Dermis blood vessel endothelial cell (primary cell): ENCODE results near the gene ROBO2. TPM values are rescaled to one million over a fixed set of nuclear protein-coding genes. Genes with fewer than 3 reads are reported as not detected.
A peak's percentile ranks its signal among the peaks of the same experiment; 100 is the strongest.

Source experiments
- DNase-seq: peaks from one replicate; pipeline ENCODE4 v3.0.0; 2010
- total RNA-seq: library from RNA; depleted of rRNA; stranded (reverse); fragments of >200 nt; gene quantifications from 2 replicates; pipeline ENCODE4 v1.2.3, GENCODE V29; 2014

The ROBO2 gene
- not detected in 2 replicates for total RNA-seq

- DNase-seq, result peak; percentile 10
Measured at GRCh38 chr3:77039606-77040171, at the start of gene ROBO2. Gene ROBO2, plus strand, starts transcription at chr3:77040099. Its CDS starts 687 bp downstream, at chr3:77040786.

- no peak for DNase-seq
Measured at GRCh38 chr3:76990606-76991005, 49.3 kb upstream of the ROBO2 start.

GRCh38 chr3:76991165-76991564 lies 48.7 kb upstream of the ROBO2 start:
- no peak for DNase-seq

GRCh38 chr3:76997733-76998132 lies 42.2 kb upstream of the ROBO2 start:
- DNase-seq, result no peak

GRCh38 chr3:76998555-76998954 lies 41.3 kb upstream of the ROBO2 start:
- DNase-seq, result no peak

GRCh38 chr3:77001062-77001701 lies 38.7 kb upstream of the ROBO2 start:
- no peak for DNase-seq

- DNase-seq, result no peak
Measured at GRCh38 chr3:77014226-77014625, 25.7 kb upstream of the ROBO2 start.

- no peak for DNase-seq
Measured at GRCh38 chr3:77025471-77025870, 14.4 kb upstream of the ROBO2 start.

- no peak for DNase-seq
Measured at GRCh38 chr3:77026904-77027634, 12.8 kb upstream of the ROBO2 start.

- no peak for DNase-seq
Measured at GRCh38 chr3:77028005-77028404, 11.9 kb upstream of the ROBO2 start.

- DNase-seq, result peak; percentile 83
Measured at GRCh38 chr3:77038468-77038929, 1.4 kb upstream of the ROBO2 start.

GRCh38 chr3:77038930-77039605 lies 831 bp upstream of the ROBO2 start:
- peak; percentile 5 for DNase-seq

- DNase-seq, result peak; percentile 0
Measured at GRCh38 chr3:77040216-77040615, 317 bp downstream of the ROBO2 start.

GRCh38 chr3:77040926-77041722 lies 1.2 kb downstream of the ROBO2 start:
- DNase-seq, result no peak

GRCh38 chr3:77041811-77042210 lies 1.9 kb downstream of the ROBO2 start:
- DNase-seq, result no peak

- DNase-seq, result no peak
Measured at GRCh38 chr3:77042343-77042742, 2.4 kb downstream of the ROBO2 start.

GRCh38 chr3:77042882-77043281 lies 3.0 kb downstream of the ROBO2 start:
- DNase-seq, result no peak

- no peak for DNase-seq
Measured at GRCh38 chr3:77045686-77046085, 5.8 kb downstream of the ROBO2 start.

GRCh38 chr3:77048186-77048585 lies 8.3 kb downstream of the ROBO2 start:
- no peak for DNase-seq

GRCh38 chr3:77051591-77051990 lies 11.7 kb downstream of the ROBO2 start:
- DNase-seq, result no peak

- DNase-seq, result no peak
Measured at GRCh38 chr3:77052051-77052501, 12.2 kb downstream of the ROBO2 start.
